Endometrium (tissue), 2 donors: ENCODE results near the gene RASGRF2.

Source experiments
- FAIRE-seq: peaks from 2 replicates; lab custom pipeline; 2012; peaks lifted over from hg19 to GRCh38; lab: Jason Lieb, UNC
- donor health status: control.
- donor health status: control.

RASGRF2 gene

GRCh38 chr5:81136557-81136956, 176.4 kb downstream of the RASGRF2 start:
- no peak for FAIRE-seq

- FAIRE-seq = no peak
Measured at GRCh38 chr5:81137833-81138232, 177.7 kb downstream of the RASGRF2 start.

DNA sequence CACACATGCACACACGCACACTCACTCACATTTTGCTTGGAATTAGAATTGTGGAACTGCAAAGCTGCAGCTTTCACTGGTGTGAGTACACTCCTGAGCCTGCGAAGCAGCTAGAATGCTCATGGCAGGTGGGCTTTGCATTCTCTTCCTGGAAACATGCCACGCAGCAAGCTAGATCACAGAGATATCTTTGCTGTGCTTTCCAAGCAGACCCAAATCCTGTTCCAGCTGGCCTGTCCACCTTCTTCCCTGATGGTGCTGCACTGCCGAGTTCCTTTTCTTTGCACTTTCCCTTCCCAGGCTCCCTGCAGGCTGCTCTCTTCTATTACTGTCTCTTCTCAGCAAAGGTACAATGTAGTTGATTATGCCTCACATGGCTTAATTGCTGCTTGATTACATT, 180.3 kb downstream of the RASGRF2 start:
- no peak for FAIRE-seq

DNA sequence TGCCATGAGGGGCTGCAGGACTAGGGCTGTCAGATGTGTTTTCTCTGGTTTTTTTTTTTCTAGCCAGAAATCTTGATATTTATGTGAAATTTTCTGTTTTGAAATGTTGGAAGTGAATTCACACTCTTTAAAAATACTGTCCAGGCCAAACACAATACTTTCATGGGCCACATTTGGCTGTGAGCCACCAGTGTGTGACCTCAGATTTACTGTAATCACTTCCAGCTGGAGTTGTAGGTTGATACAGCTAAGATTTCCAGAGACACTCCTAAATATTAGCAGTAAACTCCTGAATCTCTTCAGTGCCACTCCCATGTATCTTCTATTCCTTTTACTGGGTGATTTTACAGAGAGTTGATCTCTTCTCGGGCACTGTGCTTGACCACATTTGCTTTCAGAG, 180.8 kb downstream of the RASGRF2 start:
- FAIRE-seq = peak; percentile 92

DNA sequence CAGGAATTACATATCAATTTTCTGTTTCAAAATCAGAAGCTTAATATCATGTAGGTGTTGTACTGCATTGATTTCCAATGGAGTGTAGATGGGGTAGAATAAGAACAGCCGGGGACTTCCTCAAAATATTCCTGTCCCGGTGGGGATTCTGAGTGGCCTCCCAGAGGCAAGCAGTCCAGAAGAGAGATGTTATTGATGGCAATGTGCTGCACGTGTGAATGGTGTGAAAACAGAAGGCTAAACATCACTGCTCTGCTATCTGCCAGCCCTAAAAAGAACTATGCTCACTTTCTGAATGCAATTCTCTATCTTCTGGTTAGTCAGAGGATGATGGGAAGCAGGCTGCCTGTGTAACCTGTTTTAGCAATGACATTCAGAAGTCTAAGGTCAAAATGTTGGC, 181.9 kb downstream of the RASGRF2 start:
- FAIRE-seq = no peak

DNA sequence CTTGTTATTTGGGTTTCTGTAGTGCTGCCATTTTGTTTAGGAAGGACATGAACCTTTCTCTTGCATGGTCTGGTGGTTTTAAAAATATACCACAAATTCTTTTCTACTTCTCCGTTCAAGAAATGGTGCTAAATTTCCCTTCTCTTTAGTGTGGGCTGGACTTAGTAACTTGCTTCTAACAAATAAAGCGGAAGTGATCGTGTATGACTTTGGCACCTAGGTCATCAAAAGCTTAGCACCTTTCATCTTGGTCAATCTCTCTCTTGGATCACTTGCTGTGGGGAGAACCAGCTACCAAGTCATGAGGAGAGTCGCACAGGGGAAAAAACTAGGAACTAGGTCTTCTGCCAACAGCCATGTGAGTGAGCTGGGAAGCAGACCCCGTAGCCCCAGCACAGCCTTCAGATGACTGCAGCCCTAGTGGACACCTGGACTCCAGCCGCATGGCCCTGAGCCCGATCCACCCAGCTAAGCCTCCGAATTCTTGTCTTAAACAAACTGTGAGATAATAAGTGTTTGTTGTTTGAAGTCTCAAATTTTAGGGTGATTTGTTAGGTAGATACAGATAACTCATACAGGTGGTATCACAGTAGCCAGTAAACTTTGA, 185.3 kb downstream of the RASGRF2 start:
- no peak for FAIRE-seq

- FAIRE-seq = no peak
Measured at GRCh38 chr5:81146031-81146430, 185.9 kb downstream of the RASGRF2 start.

GRCh38 chr5:81147011-81147885, 187.1 kb downstream of the RASGRF2 start:
- FAIRE-seq = no peak

DNA sequence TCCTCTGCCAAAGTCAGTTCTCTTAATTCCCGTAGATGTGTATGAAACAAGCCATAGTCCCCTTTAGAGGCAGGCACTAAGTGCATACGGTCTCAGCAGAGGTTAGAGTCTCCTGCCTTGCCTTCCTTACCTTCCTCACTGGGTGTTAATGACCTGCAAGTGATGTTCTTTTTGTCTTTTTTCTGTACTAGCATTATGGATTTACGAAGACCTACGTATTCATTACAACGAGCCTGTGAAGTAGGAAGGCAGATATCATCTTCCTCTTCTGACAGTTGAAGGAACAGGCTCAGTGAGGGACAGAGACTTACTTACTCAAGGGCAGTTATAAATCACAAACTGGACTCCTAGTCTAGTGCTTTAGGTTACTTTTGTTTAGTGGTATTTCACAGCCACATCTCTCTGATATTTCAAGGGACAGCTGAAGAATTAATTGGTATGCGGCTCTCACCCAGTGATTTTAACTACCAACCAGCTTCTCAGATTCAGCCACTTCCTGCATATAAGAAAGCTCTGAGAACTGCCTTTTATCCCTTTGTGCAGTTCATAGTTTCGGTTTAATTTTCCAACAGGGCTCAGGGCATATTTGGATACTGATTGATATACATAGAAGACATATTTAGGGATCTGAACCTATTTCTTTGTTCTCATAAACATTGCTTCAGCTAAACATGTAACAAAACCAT, 187.9 kb downstream of the RASGRF2 start:
- FAIRE-seq = no peak

DNA sequence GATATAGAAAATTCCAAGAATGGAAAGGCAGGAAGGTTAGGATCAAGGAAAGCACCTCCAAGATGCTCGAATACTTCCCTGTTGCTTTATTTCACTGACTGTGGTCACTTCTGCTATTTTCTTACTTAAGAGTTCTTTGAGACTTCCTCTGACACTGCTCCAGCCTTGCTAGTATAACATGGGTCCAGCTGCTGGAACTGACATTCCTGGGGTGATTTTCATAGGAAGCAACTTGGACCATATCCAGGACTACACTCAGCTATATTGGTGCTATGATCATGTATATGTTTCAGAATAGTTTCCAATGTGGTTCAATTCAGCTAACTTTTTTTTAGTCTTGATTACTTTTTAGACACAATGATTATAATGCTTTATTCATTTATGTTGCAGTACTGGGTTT, 191.4 kb downstream of the RASGRF2 start:
- FAIRE-seq = no peak

- FAIRE-seq = no peak
Measured at GRCh38 chr5:81154725-81155124, 194.6 kb downstream of the RASGRF2 start.

DNA sequence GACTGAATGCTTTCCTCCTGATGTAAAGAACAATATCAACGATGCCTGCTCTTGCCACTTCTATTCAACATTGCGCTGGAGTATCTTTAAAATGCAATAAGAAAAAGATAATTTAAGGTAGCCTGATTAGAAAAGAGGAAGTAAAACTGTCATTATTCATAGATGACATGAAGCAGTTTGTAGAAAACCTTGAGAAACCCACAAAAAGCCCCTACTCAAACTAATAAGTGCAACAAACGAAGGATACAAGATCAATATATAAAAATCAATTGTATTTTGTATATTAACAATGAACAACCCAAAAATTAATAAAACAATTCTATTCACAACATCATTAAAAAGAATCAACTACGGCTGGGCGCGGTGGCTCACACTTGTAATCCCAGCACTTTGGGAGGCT, 196.6 kb downstream of the RASGRF2 start:
- FAIRE-seq = no peak

- FAIRE-seq = no peak
Measured at GRCh38 chr5:81161012-81161601, 200.9 kb downstream of the RASGRF2 start.

DNA sequence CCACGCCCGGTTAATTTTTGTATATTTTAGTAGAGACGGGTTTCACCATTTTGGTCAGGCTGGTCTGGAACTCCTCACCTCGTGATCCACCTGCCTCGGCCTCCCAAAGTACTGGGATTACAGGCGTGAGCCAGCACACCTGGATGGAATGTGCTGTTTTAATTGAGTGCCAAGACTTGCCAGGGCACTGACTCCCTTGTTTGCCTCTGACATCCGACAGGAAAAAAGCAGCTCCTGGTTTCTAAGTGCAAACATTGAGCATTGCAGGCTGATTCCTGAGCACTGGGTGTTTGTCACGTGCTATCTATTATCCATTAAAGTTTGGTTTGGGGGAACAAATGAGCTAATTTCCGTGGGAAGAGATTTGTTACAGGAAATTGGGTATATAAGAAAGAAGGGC, 202.3 kb downstream of the RASGRF2 start:
- FAIRE-seq = no peak

GRCh38 chr5:81163651-81164050, 203.5 kb downstream of the RASGRF2 start:
- FAIRE-seq = no peak

- no peak for FAIRE-seq
Measured at GRCh38 chr5:81164476-81164875, 204.3 kb downstream of the RASGRF2 start.

- no peak for FAIRE-seq
Measured at GRCh38 chr5:81164936-81165335, 204.8 kb downstream of the RASGRF2 start.

GRCh38 chr5:81165493-81166119, 205.4 kb downstream of the RASGRF2 start:
- no peak for FAIRE-seq

GRCh38 chr5:81166430-81166829, 206.3 kb downstream of the RASGRF2 start:
- no peak for FAIRE-seq

- FAIRE-seq = no peak
Measured at GRCh38 chr5:81167078-81167477, 206.9 kb downstream of the RASGRF2 start.

DNA sequence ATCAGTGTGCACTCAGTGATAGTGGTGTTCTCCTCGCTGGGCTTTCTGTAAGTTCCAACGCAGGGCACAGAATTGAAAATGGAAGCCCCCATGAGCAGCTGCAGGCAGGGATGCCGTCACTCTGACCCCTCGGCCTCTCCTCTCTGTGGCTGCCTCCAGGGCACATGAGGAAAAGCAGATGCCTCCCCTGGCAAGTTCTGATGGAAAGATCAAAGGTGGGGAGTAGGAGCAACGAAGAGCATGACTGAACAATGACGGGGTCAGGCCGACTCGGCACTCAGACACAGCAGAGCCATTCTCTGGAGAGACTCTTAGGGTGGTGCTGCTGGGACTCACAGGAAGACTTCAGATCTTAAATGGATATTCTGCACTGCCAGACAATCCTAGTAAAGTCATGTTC, 207.4 kb downstream of the RASGRF2 start:
- no peak for FAIRE-seq

DNA sequence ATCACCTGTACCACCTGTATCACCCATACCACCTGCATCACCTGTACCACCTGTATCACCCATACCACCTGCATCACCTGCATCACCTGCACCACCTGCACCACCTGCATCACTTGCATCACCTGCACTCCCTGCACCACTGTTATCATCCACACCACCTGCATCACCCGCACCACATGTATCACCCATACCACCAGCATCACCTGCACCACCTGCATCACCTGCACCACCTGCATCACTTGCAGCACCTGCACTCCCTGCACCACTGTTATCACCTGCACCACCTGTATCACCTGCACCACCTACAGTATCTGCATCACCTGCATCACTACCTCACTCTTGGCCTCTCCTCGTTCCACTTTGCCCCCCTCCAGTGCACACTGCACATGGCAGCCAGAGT, 209.8 kb downstream of the RASGRF2 start:
- no peak for FAIRE-seq
